HT1080 (cell line): ENCODE measurements around the gene AKR7A3. TPM values are rescaled to one million over a fixed set of nuclear protein-coding genes. Genes with fewer than 3 reads are reported as not detected.
"Not testable (repeated sequence)": the region's sequence is repeated elsewhere in the genome, so short reads cannot be mapped to it uniquely, and the experiment has no call there.

Experiments used
- DNase-seq: peaks from one replicate; pipeline ENCODE4 v3.0.0-alpha.2; 2015; ENCODE audit warnings: low read depth
- total RNA-seq: library from RNA; depleted of rRNA; stranded (reverse); fragments of >200 nt; shearing (Covaris generic); gene quantifications from 2 replicates; pipeline ENCODE4 v1.2.3, GENCODE V29; 2014

The AKR7A3 gene
- total RNA-seq, 1 experiment from 2014 or later: 0.23 TPM

GRCh38 chr1:19321071-19321470 lies 32.5 kb upstream of the AKR7A3 start:
- DNase-seq: no peak

GRCh38 chr1:19319196-19319595 lies 30.6 kb upstream of the AKR7A3 start:
- no peak for DNase-seq

- no peak for DNase-seq
Observed at GRCh38 chr1:19317126-19317910, 28.7 kb upstream of the AKR7A3 start.

GRCh38 chr1:19315378-19316198 lies 27.0 kb upstream of the AKR7A3 start:
- DNase-seq: peak; percentile 77

- no peak for DNase-seq
Observed at GRCh38 chr1:19313961-19314882, 25.7 kb upstream of the AKR7A3 start.

- no peak for DNase-seq
Observed at GRCh38 chr1:19313636-19313959, 25.0 kb upstream of the AKR7A3 start.

- DNase-seq: no peak
Observed at GRCh38 chr1:19312782-19313635, 24.4 kb upstream of the AKR7A3 start.

GRCh38 chr1:19311931-19312781 lies 23.6 kb upstream of the AKR7A3 start, which contains the start of the genes AKR7A2 and SLC66A1:
AKR7A2 (minus strand) TSS chr1:19312144; CDS start chr1:19312124, 20 bp downstream.
SLC66A1 (plus strand) TSS chr1:19312326; CDS start chr1:19317678, 5,352 bp downstream.
- peak; percentile 88 for DNase-seq

- no peak for DNase-seq
Observed at GRCh38 chr1:19311503-19311930, 22.9 kb upstream of the AKR7A3 start.

- no peak for DNase-seq
Observed at GRCh38 chr1:19310720-19311502, 22.3 kb upstream of the AKR7A3 start.

- no peak for DNase-seq
Observed at GRCh38 chr1:19310061-19310460, 21.5 kb upstream of the AKR7A3 start.

GRCh38 chr1:19309123-19309813 lies 20.7 kb upstream of the AKR7A3 start:
- DNase-seq: peak; percentile 58

- no peak for DNase-seq
Observed at GRCh38 chr1:19308509-19308907, 19.9 kb upstream of the AKR7A3 start.

- no peak for DNase-seq
Observed at GRCh38 chr1:19307794-19308508, 19.4 kb upstream of the AKR7A3 start.

GRCh38 chr1:19306941-19307340 lies 18.4 kb upstream of the AKR7A3 start:
- DNase-seq: no peak

- DNase-seq: no peak
Observed at GRCh38 chr1:19305880-19306279, 17.3 kb upstream of the AKR7A3 start.

- not testable (repeated sequence) for DNase-seq
Observed at GRCh38 chr1:19304081-19304480, 15.5 kb upstream of the AKR7A3 start.
